Ishikawa (cell line): Measurements from ENCODE around the gene BBS9.

Experiments used
- FOXM1 ChIP-seq: IDR thresholded peaks from 2 replicates; pipeline ENCODE4 v1.6.1; 2012; ENCODE audit warnings: low read depth, borderline replicate concordance
- TAF1 ChIP-seq: IDR thresholded peaks from 2 replicates; pipeline ENCODE4 v1.6.1; 2012; ENCODE audit warnings: low read depth, mild to moderate bottlenecking
- TCF12 ChIP-seq: IDR thresholded peaks from 2 replicates; pipeline ENCODE4 v1.6.1; 2012; ENCODE audit warnings: low read depth
- TF ChIP-seq, protein P1 (sequence below): IDR thresholded peaks from 2 replicates; pipeline ENCODE4 v1.6.1; 2012
- TF ChIP-seq, protein P2 (sequence below): IDR thresholded peaks from 2 replicates; pipeline ENCODE4 v1.6.1; 2012; ENCODE audit warnings: low read depth, mild to moderate bottlenecking

GRCh38 chr7:33099154-33099940 is 30.0 kb upstream of the BBS9 start:
- TF ChIP-seq, protein P1, sequence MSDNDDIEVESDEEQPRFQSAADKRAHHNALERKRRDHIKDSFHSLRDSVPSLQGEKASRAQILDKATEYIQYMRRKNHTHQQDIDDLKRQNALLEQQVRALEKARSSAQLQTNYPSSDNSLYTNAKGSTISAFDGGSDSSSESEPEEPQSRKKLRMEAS = no peak
- TF ChIP-seq TCF12 = no peak
- TF ChIP-seq, protein P2, sequence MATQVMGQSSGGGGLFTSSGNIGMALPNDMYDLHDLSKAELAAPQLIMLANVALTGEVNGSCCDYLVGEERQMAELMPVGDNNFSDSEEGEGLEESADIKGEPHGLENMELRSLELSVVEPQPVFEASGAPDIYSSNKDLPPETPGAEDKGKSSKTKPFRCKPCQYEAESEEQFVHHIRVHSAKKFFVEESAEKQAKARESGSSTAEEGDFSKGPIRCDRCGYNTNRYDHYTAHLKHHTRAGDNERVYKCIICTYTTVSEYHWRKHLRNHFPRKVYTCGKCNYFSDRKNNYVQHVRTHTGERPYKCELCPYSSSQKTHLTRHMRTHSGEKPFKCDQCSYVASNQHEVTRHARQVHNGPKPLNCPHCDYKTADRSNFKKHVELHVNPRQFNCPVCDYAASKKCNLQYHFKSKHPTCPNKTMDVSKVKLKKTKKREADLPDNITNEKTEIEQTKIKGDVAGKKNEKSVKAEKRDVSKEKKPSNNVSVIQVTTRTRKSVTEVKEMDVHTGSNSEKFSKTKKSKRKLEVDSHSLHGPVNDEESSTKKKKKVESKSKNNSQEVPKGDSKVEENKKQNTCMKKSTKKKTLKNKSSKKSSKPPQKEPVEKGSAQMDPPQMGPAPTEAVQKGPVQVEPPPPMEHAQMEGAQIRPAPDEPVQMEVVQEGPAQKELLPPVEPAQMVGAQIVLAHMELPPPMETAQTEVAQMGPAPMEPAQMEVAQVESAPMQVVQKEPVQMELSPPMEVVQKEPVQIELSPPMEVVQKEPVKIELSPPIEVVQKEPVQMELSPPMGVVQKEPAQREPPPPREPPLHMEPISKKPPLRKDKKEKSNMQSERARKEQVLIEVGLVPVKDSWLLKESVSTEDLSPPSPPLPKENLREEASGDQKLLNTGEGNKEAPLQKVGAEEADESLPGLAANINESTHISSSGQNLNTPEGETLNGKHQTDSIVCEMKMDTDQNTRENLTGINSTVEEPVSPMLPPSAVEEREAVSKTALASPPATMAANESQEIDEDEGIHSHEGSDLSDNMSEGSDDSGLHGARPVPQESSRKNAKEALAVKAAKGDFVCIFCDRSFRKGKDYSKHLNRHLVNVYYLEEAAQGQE = no peak
- TF ChIP-seq TAF1 = no peak
- TF ChIP-seq FOXM1 = no peak
